Activated naive CD8-positive, alpha-beta T cell treated with anti-CD3 and anti-CD28 coated beads, Interleukin-2, amount 50 U/mL, for 24 hours (primary cell): ENCODE data around the gene CCDC9.

Source experiments
- ATAC-seq: fragments of 150-1000 bp; cut with Tn5 transposase; one replicate; pipeline ENCODE4 v1.10.0; 2021
- DNase-seq: peaks from one replicate; pipeline ENCODE4 v3.0.0; 2021
- H3K27ac Mint-ChIP-seq: one replicate; pipeline ENCODE4 v1.8.0; 2021; ENCODE audit warnings: mild to moderate bottlenecking, mixed read lengths
- H3K27me3 Mint-ChIP-seq: one replicate; pipeline ENCODE4 v1.8.0; 2021; ENCODE audit warnings: mixed read lengths
- H3K36me3 Mint-ChIP-seq: one replicate; pipeline ENCODE4 v1.8.0; 2021; ENCODE audit warnings: low read depth, mixed read lengths
- H3K4me1 Mint-ChIP-seq: one replicate; pipeline ENCODE4 v1.8.0; 2021; ENCODE audit warnings: mixed read lengths
- H3K4me3 Mint-ChIP-seq: one replicate; pipeline ENCODE4 v1.8.0; 2021; ENCODE audit warnings: mild to moderate bottlenecking, moderate library complexity, mixed read lengths
- H3K9me3 Mint-ChIP-seq: one replicate; pipeline ENCODE4 v1.8.0; 2021; ENCODE audit warnings: mixed read lengths

Gene CCDC9

DNA sequence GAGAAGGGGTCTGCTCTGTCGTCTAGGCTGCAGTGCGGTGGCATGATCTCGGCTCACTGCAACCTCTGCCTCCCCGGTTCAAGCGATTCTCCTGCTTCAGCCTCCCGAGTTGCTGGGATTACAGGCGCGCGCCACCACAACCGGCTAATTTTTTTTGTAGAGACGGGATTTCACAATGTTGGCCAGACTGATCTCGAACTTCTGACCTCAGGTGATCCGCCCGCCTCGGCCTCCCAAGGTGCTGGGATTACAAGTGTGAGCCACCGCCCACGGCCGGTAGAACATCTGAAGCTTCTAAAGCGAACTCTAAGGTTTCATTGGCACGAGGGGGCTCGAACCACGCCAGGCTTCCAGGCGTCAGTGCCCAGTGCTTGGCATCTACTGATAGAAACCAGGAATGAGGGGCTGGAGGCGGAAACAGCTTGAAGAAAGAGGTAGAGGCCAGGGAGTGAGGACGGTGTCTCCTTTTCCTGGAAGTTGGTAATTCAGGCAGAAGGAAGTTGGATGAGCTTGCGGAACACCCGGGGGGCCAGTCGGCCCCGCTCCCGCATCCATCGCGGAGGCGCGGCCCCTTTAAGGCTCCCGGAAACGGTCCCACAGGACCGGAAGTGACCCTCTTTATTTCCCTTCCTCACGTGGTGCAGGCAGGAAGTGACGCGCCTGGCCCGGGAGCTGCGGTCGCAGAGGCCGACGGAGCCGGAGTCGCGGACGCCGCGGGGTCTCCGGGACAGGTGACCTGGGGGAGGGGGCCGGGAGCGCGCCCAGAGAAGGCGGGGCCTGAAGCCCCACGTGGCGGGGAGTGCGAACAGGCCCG lies at the start of gene CCDC9:
CCDC9 (plus strand) TSS at position 647 of the 814 bp plus-strand sequence. CDS start 1,876 bp downstream, outside the sequence.
- Mint-ChIP-seq H3K27ac (peak within 1 kb of the TSS; percentile 92), H3K27me3 (no peaks in the 10 kb centered on the region), H3K4me3 (peak within 1 kb of the TSS; percentile 90), H3K4me1 (peaks cover 29% of the 10 kb centered on the region), H3K36me3 (peaks cover 17% of the 10 kb centered on the region), H3K9me3 (no peaks in the 10 kb centered on the region)
- peak; percentile 74 for ATAC-seq
- peak; percentile 97 for DNase-seq

DNA sequence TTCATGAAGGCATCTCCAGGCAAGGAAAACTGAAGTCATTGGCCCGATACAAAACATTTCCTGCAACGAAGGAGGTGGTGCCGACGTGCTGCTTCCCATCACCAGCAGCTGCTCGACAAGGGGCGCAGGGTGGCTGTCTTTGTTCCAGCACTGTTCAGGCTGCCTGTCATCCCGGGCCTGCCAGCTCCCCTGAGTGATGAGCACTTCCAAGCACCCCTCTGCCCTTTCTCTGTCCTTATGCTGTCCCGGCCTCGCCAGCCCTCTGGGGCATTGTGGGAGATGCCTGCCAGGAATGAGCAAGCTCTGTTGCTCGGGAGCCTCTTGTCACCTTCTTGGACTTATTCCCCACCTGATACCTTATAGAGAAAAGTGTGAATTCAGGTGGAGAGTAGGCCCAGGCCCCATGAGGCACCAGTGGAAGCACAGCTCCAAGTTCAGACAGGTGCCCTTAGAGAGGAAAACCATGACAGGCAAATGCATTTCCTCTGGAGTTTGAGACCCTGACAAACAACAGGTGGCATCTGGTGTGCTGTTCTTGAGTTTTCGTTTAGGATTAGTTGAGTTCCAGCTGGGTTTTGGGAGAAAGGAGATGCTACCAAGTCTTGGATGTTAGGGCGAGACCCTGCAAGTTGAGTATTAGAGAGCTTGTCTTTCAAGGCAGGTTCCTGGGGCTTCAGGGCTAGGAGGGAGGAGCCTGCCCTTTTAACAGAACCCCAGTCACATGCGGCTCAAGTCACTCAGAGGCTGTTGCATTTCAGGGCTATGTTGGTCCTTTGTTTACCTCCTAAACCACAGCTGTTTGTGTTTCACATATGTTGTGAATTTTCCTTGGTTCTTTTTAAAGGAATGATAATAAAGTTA lies 46.8 kb upstream of the CCDC9 start:
- Mint-ChIP-seq H3K36me3 (peaks cover 43% of the 10 kb centered on the region), H3K9me3 (no peaks in the 10 kb centered on the region), H3K4me3 (no peak overlapping the region), H3K4me1 (peaks cover 10% of the 10 kb centered on the region), H3K27me3 (no peaks in the 10 kb centered on the region), H3K27ac (peak overlapping the region; percentile 39)
- no peak for ATAC-seq
- DNase-seq: no peak

GRCh38 chr19:47210180-47210490 lies 46.2 kb upstream of the CCDC9 start:
- ATAC-seq (no peak), DNase-seq (no peak)
- H3K4me3 Mint-ChIP-seq: no peak overlapping the region
- H3K9me3 Mint-ChIP-seq: no peaks in the 10 kb centered on the region
- peaks cover 37% of the 10 kb centered on the region for H3K36me3 Mint-ChIP-seq
- H3K27ac Mint-ChIP-seq: peak overlapping the region; percentile 89
- H3K4me1 Mint-ChIP-seq: peaks cover 10% of the 10 kb centered on the region
- H3K27me3 Mint-ChIP-seq: no peaks in the 10 kb centered on the region

GRCh38 chr19:47210689-47211316 lies 45.5 kb upstream of the CCDC9 start:
- peaks cover 10% of the 10 kb centered on the region for H3K4me1 Mint-ChIP-seq
- peak; percentile 74 for ATAC-seq
- no peaks in the 10 kb centered on the region for H3K9me3 Mint-ChIP-seq
- peaks cover 35% of the 10 kb centered on the region for H3K36me3 Mint-ChIP-seq
- peak overlapping the region; percentile 89 for H3K27ac Mint-ChIP-seq
- H3K27me3 Mint-ChIP-seq: no peaks in the 10 kb centered on the region
- peak; percentile 82 for DNase-seq
- H3K4me3 Mint-ChIP-seq: no peak overlapping the region

DNA sequence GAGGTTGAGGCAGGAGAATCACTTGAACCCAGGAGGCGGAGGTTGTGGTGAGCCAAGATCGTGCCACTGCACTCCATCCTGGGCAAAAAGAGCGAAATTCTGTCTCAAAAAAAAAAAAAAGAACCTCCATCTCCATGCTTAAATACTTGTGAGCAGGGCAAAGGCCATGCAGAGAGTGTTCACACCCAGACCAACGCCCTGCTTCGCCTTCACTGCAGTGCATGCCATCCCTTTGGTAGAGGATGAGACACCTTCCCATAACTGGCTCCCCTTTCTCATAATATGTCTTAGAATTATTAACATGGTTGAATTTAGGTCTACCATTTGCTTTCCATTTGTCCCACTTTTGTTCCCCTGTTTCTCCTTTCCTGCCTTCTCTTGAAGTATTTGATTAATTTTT lies 40.7 kb upstream of the CCDC9 start:
- H3K27me3 Mint-ChIP-seq: no peaks in the 10 kb centered on the region
- no peak overlapping the region for H3K27ac Mint-ChIP-seq
- ATAC-seq (no peak), DNase-seq (no peak)
- H3K9me3 Mint-ChIP-seq: no peaks in the 10 kb centered on the region
- no peak overlapping the region for H3K4me3 Mint-ChIP-seq
- H3K4me1 Mint-ChIP-seq: peaks cover 7% of the 10 kb centered on the region
- H3K36me3 Mint-ChIP-seq: peaks cover 7% of the 10 kb centered on the region

GRCh38 chr19:47221080-47221841 lies 35.1 kb upstream of the CCDC9 start:
- ATAC-seq (no peak), DNase-seq (no peak)
- H3K27ac Mint-ChIP-seq: no peak overlapping the region
- H3K4me3 Mint-ChIP-seq: no peak overlapping the region
- H3K36me3 Mint-ChIP-seq: peaks cover 4% of the 10 kb centered on the region
- peaks cover 5% of the 10 kb centered on the region for H3K4me1 Mint-ChIP-seq
- peaks cover 3% of the 10 kb centered on the region for H3K9me3 Mint-ChIP-seq
- H3K27me3 Mint-ChIP-seq: no peaks in the 10 kb centered on the region

DNA sequence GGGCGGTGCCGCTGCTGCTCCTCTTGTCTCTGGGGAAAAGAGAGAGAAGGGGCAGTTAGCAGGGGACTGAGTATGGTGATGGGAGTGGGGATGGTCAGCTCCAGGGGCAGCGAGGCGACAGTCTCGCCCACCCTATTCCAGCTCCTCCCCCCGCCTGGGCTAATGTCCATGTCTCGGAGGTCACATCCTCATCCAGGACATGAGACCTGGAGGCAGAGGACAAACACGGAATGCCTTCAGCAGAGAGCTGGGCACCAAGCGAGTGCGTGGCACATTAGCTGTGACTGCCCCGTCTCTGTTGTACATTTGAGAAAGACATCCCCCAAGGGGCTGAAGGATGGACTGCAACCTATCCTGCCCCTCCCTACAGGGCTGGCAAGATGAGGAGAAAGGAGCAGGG lies 34.4 kb upstream of the CCDC9 start:
- ATAC-seq (no peak), DNase-seq (no peak)
- H3K4me1 Mint-ChIP-seq: peaks cover 9% of the 10 kb centered on the region
- no peak overlapping the region for H3K4me3 Mint-ChIP-seq
- H3K27me3 Mint-ChIP-seq: no peaks in the 10 kb centered on the region
- H3K36me3 Mint-ChIP-seq: peaks cover 4% of the 10 kb centered on the region
- peaks cover 3% of the 10 kb centered on the region for H3K9me3 Mint-ChIP-seq
- H3K27ac Mint-ChIP-seq: no peak overlapping the region

DNA sequence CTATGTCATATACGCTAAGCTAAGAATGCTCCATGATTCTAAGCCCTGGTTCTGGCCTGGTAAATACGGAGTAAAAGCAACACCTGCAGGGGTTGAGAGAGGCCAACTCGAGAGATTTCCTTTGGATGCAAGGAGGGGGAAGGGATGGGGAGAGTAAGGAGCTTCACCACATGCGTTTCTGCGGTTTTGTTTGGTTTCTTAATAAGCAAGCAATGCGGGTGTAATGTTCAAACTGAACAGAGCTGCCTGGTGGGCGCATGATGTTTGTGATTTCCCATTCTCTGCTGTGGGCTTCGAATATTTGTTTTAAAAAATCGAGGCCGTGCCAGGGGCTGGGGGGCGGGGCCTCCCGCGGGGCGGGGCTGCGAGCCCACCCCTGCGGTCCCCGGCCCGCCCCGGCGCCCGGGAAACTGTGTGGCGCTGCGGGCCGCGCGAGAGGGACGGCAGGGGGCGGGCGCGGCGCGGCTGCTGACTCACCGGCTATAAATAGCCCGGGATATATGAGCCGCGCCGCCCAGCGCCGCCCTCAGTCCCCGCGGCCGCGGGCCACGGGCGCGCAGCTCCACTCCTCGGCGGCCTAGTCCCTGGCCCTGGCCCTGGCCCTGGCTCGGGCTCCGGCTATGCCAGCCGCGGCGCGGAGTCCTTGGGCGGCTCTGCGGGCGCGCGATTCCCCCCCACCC lies 30.4 kb upstream of the CCDC9 start:
- H3K27me3 Mint-ChIP-seq: no peaks in the 10 kb centered on the region
- H3K4me3 Mint-ChIP-seq: peak overlapping the region; percentile 76
- peak; percentile 88 for DNase-seq
- peak; percentile 75 for ATAC-seq
- peaks cover 19% of the 10 kb centered on the region for H3K4me1 Mint-ChIP-seq
- H3K36me3 Mint-ChIP-seq: peaks cover 4% of the 10 kb centered on the region
- H3K9me3 Mint-ChIP-seq: peaks cover 3% of the 10 kb centered on the region
- H3K27ac Mint-ChIP-seq: peak overlapping the region; percentile 59

GRCh38 chr19:47226426-47227351 lies 29.6 kb upstream of the CCDC9 start:
- Mint-ChIP-seq H3K9me3 (peaks cover 3% of the 10 kb centered on the region), H3K4me1 (peaks cover 24% of the 10 kb centered on the region), H3K36me3 (peaks cover 4% of the 10 kb centered on the region), H3K27ac (peak overlapping the region; percentile 85), H3K27me3 (no peaks in the 10 kb centered on the region), H3K4me3 (peak overlapping the region; percentile 76)
- peak; percentile 11 for ATAC-seq
- DNase-seq: peak; percentile 68

GRCh38 chr19:47227352-47228167 lies 28.8 kb upstream of the CCDC9 start:
- peak; percentile 72 for DNase-seq
- ATAC-seq: no peak
- H3K36me3 Mint-ChIP-seq: peaks cover 4% of the 10 kb centered on the region
- H3K4me3 Mint-ChIP-seq: peak overlapping the region; percentile 76
- peaks cover 32% of the 10 kb centered on the region for H3K4me1 Mint-ChIP-seq
- H3K9me3 Mint-ChIP-seq: peaks cover 3% of the 10 kb centered on the region
- peak overlapping the region; percentile 85 for H3K27ac Mint-ChIP-seq
- no peaks in the 10 kb centered on the region for H3K27me3 Mint-ChIP-seq

GRCh38 chr19:47228168-47228936 lies 28.0 kb upstream of the CCDC9 start:
- Mint-ChIP-seq H3K4me3 (peak overlapping the region; percentile 76), H3K27ac (no peak overlapping the region), H3K36me3 (peaks cover 4% of the 10 kb centered on the region), H3K9me3 (peaks cover 3% of the 10 kb centered on the region), H3K4me1 (peaks cover 38% of the 10 kb centered on the region), H3K27me3 (no peaks in the 10 kb centered on the region)
- peak; percentile 2 for ATAC-seq
- peak; percentile 62 for DNase-seq
